Activated naive CD8-positive, alpha-beta T cell treated with anti-CD3 and anti-CD28 coated beads, Interleukin-2, amount 10 ng/mL, durations not matched to agents 7 days and 5 days (primary cell): ENCODE results near the gene MRGPRX4. TPM values are rescaled to one million over a fixed set of nuclear protein-coding genes. Genes with fewer than 3 reads are reported as not detected.
"Not testable (repeated sequence)": the region's sequence is repeated elsewhere in the genome, so short reads cannot be mapped to it uniquely, and the experiment has no call there.

Source experiments
- ATAC-seq: fragments of 150-1000 bp; cut with Tn5 transposase; one replicate; pipeline ENCODE4 v1.10.0; 2021; ENCODE audit warnings: low read depth, moderate library complexity
- POLR2A ChIA-PET: fragments of 350-600 bp; sonication (Branson Sonifier 250); formaldehyde crosslinking; loops from one replicate; lab custom pipeline; 2021; ENCODE audit warnings: antibody characterized with exemption; lab: Charles Lee
- DNase-seq: peaks from one replicate; pipeline ENCODE4 v3.0.0; 2021
- H3K27ac Mint-ChIP-seq: one replicate; pipeline ENCODE4 v1.8.0; 2022; ENCODE audit warnings: mild to moderate bottlenecking, mixed read lengths
- H3K27me3 Mint-ChIP-seq: one replicate; pipeline ENCODE4 v1.8.0; 2022; ENCODE audit warnings: mild to moderate bottlenecking, moderate library complexity, mixed read lengths
- H3K36me3 Mint-ChIP-seq: one replicate; pipeline ENCODE4 v1.8.0; 2021; ENCODE audit warnings: mild to moderate bottlenecking, mixed read lengths
- H3K4me1 Mint-ChIP-seq: one replicate; pipeline ENCODE4 v1.8.0; 2021; ENCODE audit warnings: mixed read lengths
- H3K4me3 Mint-ChIP-seq: one replicate; pipeline ENCODE4 v1.8.0; 2022; ENCODE audit warnings: mild to moderate bottlenecking, moderate library complexity, mixed read lengths
- H3K9me3 Mint-ChIP-seq: one replicate; pipeline ENCODE4 v1.8.0; 2021; ENCODE audit warnings: mixed read lengths
- total RNA-seq, 2 experiments: library from RNA; stranded (reverse); gene quantifications; one replicate each; pipeline ENCODE4 v1.2.3, GENCODE V29; 2021

MRGPRX4 gene
- total RNA-seq = not detected

DNA sequence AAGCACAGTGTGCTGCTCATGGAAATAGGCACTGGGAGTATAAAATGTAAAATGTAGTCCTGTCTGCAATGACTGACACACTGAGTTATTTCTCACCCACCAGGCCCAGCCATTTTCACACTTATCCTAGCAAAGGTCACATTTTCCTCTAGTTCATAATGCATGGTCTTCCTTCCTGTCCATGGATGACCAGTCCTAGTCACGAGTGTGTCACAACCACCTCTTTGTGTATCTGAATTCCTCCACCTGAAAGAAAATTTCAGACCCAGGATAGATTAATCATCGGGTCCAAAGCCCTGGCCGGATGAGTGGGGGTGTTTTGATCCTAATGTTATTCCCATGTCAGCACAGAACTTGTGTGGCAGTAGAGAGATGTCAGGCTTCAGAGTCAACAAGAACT, at the start of gene MRGPRX4:
Gene MRGPRX4 (plus strand): TSS at position 172 of the 400 bp plus-strand sequence. CDS start 420 bp downstream, outside the sequence.
- no peaks in the 10 kb centered on the region for H3K4me1 Mint-ChIP-seq
- DNase-seq (no peak), ATAC-seq (no peak)
- H3K4me3 Mint-ChIP-seq = no peak within 1 kb of the TSS
- no peaks in the 10 kb centered on the region for H3K36me3 Mint-ChIP-seq
- peaks cover 37% of the 10 kb centered on the region for H3K27me3 Mint-ChIP-seq
- H3K9me3 Mint-ChIP-seq = no peaks in the 10 kb centered on the region
- H3K27ac Mint-ChIP-seq = no peak within 1 kb of the TSS
- POLR2A ChIA-PET = no interaction called here

DNA sequence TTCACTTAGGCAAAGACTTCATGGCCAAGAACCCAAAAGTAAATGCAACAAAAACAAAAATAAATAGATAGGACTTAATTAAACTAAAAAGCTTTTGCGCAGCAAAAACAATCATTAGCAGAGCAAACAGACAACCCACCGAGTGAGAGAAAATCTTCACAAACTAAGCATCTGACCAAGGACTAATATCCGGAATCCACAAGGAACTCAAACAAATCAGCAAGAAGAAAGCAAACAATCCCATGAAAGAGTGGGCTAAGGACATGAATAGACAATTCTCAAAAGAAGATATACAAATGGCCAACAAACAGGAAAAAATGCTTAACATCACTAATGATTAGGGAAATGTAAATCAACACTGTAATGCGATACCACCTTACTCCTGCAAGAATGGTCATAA, 41.5 kb upstream of the MRGPRX4 start:
- H3K27me3 Mint-ChIP-seq = peaks cover 32% of the 10 kb centered on the region
- H3K9me3 Mint-ChIP-seq, H3K36me3 Mint-ChIP-seq, H3K27ac Mint-ChIP-seq, POLR2A ChIA-PET, DNase-seq, H3K4me3 Mint-ChIP-seq, ATAC-seq, H3K4me1 Mint-ChIP-seq: not testable (repeated sequence)

DNA sequence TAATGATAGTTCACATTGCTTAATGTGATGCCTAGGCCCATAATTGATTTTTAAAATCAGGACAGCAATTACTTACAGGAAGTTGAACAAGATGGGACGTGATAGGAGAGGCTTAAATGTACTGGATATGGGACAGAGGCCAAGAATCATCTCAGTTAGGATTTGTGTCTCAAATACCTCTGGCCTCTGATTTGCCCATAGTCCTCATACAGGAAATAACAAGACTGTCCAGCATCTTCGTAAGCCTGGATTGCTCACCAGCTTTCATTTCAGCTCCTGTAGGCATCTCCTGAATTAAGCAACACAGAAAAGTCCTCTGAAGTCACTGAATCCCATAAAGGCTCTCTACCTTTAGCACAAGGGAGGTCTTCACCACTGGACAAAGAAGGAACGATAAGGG, 40.3 kb upstream of the MRGPRX4 start, which contains the start of gene MRGPRX3:
Gene MRGPRX3 (plus strand): TSS at position 231 of the 400 bp plus-strand sequence. CDS start 4,632 bp downstream, outside the sequence.
- DNase-seq (no peak), ATAC-seq (no peak)
- no peak within 1 kb of the TSS for H3K27ac Mint-ChIP-seq
- H3K4me1 Mint-ChIP-seq = no peaks in the 10 kb centered on the region
- POLR2A ChIA-PET = no interaction called here
- no peaks in the 10 kb centered on the region for H3K9me3 Mint-ChIP-seq
- H3K27me3 Mint-ChIP-seq = peaks cover 29% of the 10 kb centered on the region
- H3K36me3 Mint-ChIP-seq = no peaks in the 10 kb centered on the region
- no peak within 1 kb of the TSS for H3K4me3 Mint-ChIP-seq

DNA sequence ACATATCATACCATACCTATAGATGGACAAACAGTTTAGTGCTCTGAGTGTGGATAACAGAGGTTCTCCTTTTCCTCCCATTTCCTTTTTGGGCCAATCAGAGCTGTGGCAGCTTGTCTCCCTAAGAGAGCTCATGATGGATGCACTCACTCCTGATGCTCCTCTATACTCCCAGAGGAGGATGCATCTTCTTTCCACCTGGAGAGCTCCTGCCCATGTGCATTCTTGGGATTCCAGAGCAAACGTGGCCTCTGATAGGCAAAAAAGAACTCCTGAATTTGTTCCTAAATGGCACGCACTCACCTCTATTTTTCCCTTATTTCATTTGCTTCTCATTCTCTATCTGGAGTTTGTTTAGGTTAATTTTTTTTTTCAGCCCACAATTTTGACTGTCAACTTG, 37.3 kb upstream of the MRGPRX4 start:
- Mint-ChIP-seq H3K4me3 (no peak overlapping the region), H3K9me3 (no peaks in the 10 kb centered on the region), H3K36me3 (no peaks in the 10 kb centered on the region), H3K4me1 (no peaks in the 10 kb centered on the region), H3K27ac (no peak overlapping the region), H3K27me3 (peaks cover 27% of the 10 kb centered on the region)
- POLR2A ChIA-PET = no interaction called here
- no peak for ATAC-seq
- no peak for DNase-seq

DNA sequence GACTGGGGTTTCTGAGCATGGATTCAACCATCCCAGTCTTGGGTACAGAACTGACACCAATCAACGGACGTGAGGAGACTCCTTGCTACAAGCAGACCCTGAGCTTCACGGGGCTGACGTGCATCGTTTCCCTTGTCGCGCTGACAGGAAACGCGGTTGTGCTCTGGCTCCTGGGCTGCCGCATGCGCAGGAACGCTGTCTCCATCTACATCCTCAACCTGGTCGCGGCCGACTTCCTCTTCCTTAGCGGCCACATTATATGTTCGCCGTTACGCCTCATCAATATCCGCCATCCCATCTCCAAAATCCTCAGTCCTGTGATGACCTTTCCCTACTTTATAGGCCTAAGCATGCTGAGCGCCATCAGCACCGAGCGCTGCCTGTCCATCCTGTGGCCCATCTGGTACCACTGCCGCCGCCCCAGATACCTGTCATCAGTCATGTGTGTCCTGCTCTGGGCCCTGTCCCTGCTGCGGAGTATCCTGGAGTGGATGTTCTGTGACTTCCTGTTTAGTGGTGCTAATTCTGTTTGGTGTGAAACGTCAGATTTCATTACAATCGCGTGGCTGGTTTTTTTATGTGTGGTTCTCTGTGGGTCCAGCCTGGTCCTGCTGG, 35.3 kb upstream of the MRGPRX4 start:
- ATAC-seq (no peak), DNase-seq (no peak)
- POLR2A ChIA-PET = no interaction called here
- no peak overlapping the region for H3K4me3 Mint-ChIP-seq
- H3K27me3 Mint-ChIP-seq = peaks cover 29% of the 10 kb centered on the region
- H3K4me1 Mint-ChIP-seq = no peaks in the 10 kb centered on the region
- H3K36me3 Mint-ChIP-seq = no peaks in the 10 kb centered on the region
- no peak overlapping the region for H3K27ac Mint-ChIP-seq
- H3K9me3 Mint-ChIP-seq = no peaks in the 10 kb centered on the region

DNA sequence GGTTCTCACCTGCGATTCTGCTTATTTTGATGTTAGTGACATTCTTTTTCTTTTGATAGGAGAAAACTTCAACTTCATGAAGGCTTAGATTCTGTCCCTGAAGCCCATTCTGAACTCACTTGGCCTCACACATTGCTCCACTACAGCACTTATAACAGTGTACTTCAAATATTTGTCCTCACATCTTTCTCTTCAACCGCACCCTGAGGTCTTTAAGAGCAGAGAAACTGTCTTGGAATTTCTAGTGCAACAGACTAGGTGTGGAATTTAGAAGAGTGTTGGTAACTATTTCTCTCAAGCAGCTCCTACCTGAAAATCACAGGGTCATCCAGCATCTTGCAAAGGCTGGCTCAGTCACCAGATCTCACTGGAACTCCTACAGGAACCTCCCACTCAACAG, 32.5 kb upstream of the MRGPRX4 start:
- POLR2A ChIA-PET = no interaction called here
- no peaks in the 10 kb centered on the region for H3K36me3 Mint-ChIP-seq
- no peaks in the 10 kb centered on the region for H3K9me3 Mint-ChIP-seq
- ATAC-seq (no peak), DNase-seq (no peak)
- H3K27ac Mint-ChIP-seq = no peak overlapping the region
- no peaks in the 10 kb centered on the region for H3K4me1 Mint-ChIP-seq
- peaks cover 17% of the 10 kb centered on the region for H3K27me3 Mint-ChIP-seq
- no peak overlapping the region for H3K4me3 Mint-ChIP-seq

DNA sequence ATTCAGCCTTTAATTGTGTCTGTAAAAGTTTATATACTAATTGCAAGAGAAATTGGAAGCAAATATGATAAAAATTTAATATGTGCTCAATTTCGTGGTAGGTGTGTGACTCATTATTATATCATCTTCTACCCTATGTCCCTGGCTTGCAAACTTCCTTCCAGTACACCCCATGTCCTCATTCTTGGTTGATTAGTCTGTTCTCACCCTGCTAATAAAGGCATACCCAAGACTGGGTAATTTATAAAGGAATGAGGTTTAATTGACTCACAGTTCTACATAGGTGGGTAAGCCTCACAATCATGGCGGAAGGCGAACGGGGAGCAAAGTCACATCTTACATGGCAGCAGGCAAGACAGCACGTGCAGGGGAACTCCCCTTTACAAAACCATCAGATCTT, 28.4 kb upstream of the MRGPRX4 start:
- no peak for ATAC-seq
- Mint-ChIP-seq H3K4me1 (peaks cover 6% of the 10 kb centered on the region), H3K36me3 (no peaks in the 10 kb centered on the region), H3K27ac (no peak overlapping the region), H3K4me3 (no peak overlapping the region), H3K9me3 (no peaks in the 10 kb centered on the region), H3K27me3 (peaks cover 25% of the 10 kb centered on the region)
- DNase-seq = no peak
- POLR2A ChIA-PET = no interaction called here

DNA sequence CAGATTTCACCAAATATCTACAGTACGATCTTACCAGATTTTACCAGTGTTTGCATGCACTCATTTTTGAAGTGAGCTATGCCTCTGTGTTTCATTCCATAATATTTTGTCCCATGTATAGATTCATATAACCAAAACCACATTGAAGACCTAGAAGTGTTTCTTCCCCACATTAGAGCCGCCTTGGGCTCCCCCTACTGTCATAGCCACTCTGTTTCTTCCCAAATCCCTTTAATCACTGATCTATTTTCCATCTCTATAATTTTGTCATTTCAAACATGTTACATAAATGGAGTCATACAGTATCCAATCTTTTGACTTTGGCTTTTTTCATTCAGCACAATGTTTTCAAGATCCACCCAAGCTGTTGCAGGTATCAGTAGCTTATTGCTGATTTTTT, 27.6 kb upstream of the MRGPRX4 start:
- H3K36me3 Mint-ChIP-seq = no peaks in the 10 kb centered on the region
- no peak overlapping the region for H3K4me3 Mint-ChIP-seq
- peaks cover 6% of the 10 kb centered on the region for H3K4me1 Mint-ChIP-seq
- peaks cover 25% of the 10 kb centered on the region for H3K27me3 Mint-ChIP-seq
- no peaks in the 10 kb centered on the region for H3K9me3 Mint-ChIP-seq
- DNase-seq = no peak
- ATAC-seq = no peak
- POLR2A ChIA-PET = no interaction called here
- no peak overlapping the region for H3K27ac Mint-ChIP-seq

DNA sequence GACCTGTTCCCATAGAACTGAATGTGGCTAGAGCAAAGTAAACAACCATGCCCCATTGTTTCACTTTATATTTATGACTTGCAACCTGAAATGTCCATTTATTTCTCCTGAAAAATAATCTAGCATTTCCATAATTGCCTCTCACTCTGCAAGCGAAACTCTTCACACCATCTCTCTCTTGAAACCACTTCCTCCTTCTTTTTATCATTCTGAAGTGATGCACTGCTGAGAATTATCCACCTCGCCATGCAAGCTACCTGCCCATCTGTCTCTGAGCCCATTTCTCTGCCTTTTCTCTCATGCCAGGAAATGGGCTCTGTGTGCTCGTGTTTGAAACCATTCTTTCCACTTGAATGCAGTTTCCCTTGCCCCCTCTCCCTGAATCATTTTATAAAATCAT, 26.8 kb upstream of the MRGPRX4 start:
- ATAC-seq (no peak), DNase-seq (no peak)
- H3K9me3 Mint-ChIP-seq = no peaks in the 10 kb centered on the region
- peaks cover 24% of the 10 kb centered on the region for H3K27me3 Mint-ChIP-seq
- no peak overlapping the region for H3K27ac Mint-ChIP-seq
- H3K4me1 Mint-ChIP-seq = peaks cover 6% of the 10 kb centered on the region
- no peak overlapping the region for H3K4me3 Mint-ChIP-seq
- H3K36me3 Mint-ChIP-seq = no peaks in the 10 kb centered on the region
- POLR2A ChIA-PET = no interaction called here

DNA sequence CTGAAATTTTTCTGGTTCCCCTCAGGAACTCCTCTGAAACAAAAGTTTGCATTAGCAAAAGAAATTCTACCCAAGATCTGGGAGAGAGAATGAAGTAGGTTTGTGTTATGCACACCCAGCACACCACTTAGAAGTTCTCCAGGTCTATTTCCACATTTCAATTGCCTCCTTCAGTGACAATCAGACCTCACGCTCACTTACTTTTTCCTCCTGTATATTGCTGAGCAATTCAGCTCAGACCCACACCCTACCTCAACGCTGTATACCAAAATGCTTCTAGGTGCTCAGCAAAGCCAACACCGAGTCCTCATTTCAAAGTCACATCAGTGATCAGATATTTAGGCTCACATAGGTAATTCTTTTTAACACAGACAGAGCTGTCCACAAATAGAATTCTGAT, 21.1 kb upstream of the MRGPRX4 start:
- POLR2A ChIA-PET = no interaction called here
- no peaks in the 10 kb centered on the region for H3K36me3 Mint-ChIP-seq
- no peaks in the 10 kb centered on the region for H3K9me3 Mint-ChIP-seq
- ATAC-seq (no peak), DNase-seq (no peak)
- H3K4me3 Mint-ChIP-seq = no peak overlapping the region
- H3K4me1 Mint-ChIP-seq = no peaks in the 10 kb centered on the region
- peaks cover 42% of the 10 kb centered on the region for H3K27me3 Mint-ChIP-seq
- H3K27ac Mint-ChIP-seq = no peak overlapping the region

DNA sequence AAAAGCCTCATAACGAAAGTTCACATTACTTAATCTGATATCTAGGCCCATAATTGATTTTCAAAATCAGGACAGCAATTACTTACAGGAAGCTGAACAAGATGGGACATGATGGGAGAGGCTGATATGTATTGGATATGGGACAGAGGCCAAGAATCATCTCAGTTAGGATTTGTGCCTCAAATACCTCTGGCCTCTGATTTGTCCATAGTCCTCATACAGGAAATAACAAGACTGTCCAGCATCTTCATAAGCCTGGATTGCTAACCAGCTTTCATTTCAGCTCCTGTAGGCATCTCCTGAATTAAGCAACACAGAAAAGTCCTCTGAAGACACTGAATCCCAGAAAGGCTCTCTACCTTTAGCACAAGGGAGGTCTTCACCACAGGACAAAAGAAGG, 4.3 kb upstream of the MRGPRX4 start:
- POLR2A ChIA-PET = no interaction called here
- no peaks in the 10 kb centered on the region for H3K36me3 Mint-ChIP-seq
- ATAC-seq (no peak), DNase-seq (no peak)
- peaks cover 41% of the 10 kb centered on the region for H3K27me3 Mint-ChIP-seq
- H3K4me3 Mint-ChIP-seq = no peak overlapping the region
- peaks cover 2% of the 10 kb centered on the region for H3K4me1 Mint-ChIP-seq
- H3K27ac Mint-ChIP-seq = no peak overlapping the region
- no peaks in the 10 kb centered on the region for H3K9me3 Mint-ChIP-seq

DNA sequence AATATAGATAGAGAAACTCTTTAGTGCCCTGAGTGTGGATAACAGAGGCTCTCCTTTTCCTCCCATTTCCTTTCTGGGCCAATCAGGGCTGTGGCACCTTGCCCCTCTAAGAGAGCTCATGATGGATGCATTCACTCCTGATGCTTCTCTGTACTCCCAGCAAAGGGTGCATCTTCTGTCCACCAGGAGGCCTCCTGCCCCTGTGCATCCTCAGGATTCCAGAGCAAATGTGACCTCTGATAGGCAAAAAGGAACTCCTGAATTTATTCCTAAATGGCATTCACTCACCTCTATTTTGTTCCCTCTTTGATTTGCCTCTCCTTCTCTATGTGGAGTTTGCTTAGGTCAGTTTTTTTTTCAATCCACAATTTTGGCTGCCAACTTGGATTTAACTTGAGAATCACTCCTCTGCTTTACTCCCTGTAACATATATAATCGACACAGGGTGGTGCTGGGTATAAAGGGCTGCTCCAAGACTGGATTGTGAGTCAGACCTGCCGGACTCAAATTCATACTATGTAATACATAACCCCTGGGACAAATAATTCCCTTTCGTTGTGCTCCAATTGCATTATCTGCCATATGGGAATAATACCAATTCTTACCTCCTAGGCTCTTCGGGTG, 1.1 kb upstream of the MRGPRX4 start:
- Mint-ChIP-seq H3K4me1 (no peaks in the 10 kb centered on the region), H3K36me3 (no peaks in the 10 kb centered on the region), H3K27ac (no peak overlapping the region), H3K4me3 (no peak overlapping the region), H3K9me3 (no peaks in the 10 kb centered on the region), H3K27me3 (peaks cover 42% of the 10 kb centered on the region)
- DNase-seq = no peak
- POLR2A ChIA-PET = no interaction called here
- ATAC-seq = no peak

DNA sequence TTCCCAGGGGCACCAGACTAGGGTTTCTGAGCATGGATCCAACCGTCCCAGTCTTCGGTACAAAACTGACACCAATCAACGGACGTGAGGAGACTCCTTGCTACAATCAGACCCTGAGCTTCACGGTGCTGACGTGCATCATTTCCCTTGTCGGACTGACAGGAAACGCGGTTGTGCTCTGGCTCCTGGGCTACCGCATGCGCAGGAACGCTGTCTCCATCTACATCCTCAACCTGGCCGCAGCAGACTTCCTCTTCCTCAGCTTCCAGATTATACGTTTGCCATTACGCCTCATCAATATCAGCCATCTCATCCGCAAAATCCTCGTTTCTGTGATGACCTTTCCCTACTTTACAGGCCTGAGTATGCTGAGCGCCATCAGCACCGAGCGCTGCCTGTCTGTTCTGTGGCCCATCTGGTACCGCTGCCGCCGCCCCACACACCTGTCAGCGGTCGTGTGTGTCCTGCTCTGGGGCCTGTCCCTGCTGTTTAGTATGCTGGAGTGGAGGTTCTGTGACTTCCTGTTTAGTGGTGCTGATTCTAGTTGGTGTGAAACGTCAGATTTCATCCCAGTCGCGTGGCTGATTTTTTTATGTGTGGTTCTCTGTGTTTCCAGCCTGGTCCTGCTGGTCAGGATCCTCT, 709 bp downstream of the MRGPRX4 start:
- no peaks in the 10 kb centered on the region for H3K36me3 Mint-ChIP-seq
- no peak for ATAC-seq

DNA sequence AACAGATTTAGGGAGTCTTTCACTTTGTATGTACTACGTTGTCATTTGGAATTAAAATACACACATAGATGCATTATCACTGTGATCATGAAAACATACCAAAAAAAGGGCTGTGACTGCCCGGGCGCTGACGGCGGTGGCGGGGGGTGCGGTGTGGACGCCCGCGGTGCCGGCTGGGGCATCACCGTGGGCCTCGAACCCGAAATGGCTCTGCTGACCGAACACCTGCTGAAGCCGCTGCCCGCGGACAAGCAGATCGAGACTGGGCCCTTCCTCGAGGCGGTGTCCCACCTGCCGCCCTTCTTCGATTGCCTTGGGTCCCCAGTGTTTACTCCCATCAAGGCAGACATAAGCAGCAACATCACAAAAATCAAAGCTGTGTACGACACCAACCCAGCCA, 16.2 kb downstream of the MRGPRX4 start:
- ATAC-seq = no peak
- POLR2A ChIA-PET = no interaction called here
- Mint-ChIP-seq H3K36me3 (no peaks in the 10 kb centered on the region), H3K27me3 (peaks cover 42% of the 10 kb centered on the region), H3K27ac (no peak overlapping the region), H3K9me3 (peaks cover 2% of the 10 kb centered on the region), H3K4me1 (no peaks in the 10 kb centered on the region), H3K4me3 (no peak overlapping the region)
- no peak for DNase-seq

More for the DNA sequence above, 709 bp downstream of the MRGPRX4 start:
- POLR2A ChIA-PET = no interaction called here
- no peak overlapping the region for H3K4me3 Mint-ChIP-seq
- DNase-seq = no peak
- H3K27ac Mint-ChIP-seq = no peak overlapping the region
- no peaks in the 10 kb centered on the region for H3K9me3 Mint-ChIP-seq
- peaks cover 35% of the 10 kb centered on the region for H3K27me3 Mint-ChIP-seq
- no peaks in the 10 kb centered on the region for H3K4me1 Mint-ChIP-seq
